Measurements from ENCODE around the gene NID1.

Gene NID1

DNA sequence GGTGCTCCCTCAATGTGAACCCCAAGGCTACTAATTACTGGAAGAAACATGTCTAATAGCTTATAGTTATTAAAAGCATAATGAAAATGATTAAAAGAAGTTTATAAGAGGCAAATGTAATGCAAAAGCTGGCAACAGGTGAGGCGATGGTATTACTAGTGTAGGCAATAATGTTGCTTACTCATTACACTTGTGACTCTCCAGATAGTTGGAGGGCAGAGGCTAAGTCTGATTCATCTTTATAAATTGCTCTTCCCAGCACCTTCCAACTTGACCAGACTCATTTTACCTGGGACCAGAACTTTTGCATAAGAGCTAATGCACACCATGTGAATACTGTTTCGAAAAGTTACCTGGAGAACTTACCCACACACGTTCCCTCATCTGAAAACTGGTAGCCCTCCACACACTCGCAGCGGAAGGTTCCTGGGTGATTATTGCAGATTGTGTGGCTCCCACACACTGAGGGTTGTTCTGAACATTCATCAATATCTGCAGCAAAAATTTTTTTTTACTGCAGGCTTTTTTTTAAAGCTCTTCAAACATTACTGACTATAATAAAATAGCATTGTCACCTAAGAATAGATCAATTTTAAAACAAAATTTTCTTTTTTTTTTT is 48.0 kb downstream of the NID1 start:
- no peak for DNase-seq (ENCODE audit: low spot score)
- H3K4me3 ChIP-seq: no peak overlapping the region
- TF ChIP-seq, protein P1, sequence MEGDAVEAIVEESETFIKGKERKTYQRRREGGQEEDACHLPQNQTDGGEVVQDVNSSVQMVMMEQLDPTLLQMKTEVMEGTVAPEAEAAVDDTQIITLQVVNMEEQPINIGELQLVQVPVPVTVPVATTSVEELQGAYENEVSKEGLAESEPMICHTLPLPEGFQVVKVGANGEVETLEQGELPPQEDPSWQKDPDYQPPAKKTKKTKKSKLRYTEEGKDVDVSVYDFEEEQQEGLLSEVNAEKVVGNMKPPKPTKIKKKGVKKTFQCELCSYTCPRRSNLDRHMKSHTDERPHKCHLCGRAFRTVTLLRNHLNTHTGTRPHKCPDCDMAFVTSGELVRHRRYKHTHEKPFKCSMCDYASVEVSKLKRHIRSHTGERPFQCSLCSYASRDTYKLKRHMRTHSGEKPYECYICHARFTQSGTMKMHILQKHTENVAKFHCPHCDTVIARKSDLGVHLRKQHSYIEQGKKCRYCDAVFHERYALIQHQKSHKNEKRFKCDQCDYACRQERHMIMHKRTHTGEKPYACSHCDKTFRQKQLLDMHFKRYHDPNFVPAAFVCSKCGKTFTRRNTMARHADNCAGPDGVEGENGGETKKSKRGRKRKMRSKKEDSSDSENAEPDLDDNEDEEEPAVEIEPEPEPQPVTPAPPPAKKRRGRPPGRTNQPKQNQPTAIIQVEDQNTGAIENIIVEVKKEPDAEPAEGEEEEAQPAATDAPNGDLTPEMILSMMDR (IDR thresholded peaks at IDR 0.05): no peak
- H3K27ac ChIP-seq: peak overlapping the region in 1 of 2 donors; percentile 58

DNA sequence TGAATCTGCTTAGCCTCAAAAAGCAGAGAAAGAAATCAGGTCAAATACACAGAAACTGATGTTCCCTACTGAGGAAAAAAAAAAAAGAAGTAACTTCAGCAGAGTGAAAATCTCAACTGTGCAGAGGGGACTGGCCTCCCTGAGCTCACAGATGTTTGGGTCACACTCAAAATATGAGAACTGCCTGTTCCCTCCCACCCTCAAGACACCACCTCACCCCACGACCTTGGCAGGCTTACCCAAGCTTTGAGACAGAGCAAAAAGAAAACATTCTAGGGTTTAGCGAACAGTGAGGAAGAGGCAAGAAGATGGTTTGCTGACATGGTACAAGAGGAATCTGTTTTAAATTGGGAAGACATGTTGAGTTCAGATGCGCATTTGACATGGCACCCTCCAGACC is 48.8 kb downstream of the NID1 start:
- no peak overlapping the region for H3K4me3 ChIP-seq
- peak overlapping the region; percentile 30 to 83 for H3K27ac ChIP-seq
- no peak for DNase-seq (ENCODE audit: low spot score)
- TF ChIP-seq, protein P1 (IDR thresholded peaks at IDR 0.05): no peak

DNA sequence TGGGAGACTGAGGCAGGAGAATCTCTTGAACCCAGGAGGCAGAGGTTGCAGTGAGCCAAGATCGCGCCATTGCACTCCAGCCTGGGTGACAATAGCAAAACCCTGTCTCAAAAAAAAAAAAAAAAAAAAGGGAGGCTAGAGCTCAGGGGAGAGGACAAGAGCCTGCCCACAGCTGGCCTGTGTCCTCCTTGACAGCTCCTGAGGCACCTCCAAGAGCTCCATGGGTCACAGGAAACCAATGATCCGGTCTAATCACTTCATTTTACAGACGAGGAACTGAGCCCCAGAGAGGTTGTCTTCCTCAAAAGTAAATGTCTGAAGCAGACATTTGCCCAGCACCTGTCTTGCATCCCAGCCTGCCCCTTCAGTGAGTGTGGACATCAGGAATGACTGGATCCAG is 49.4 kb downstream of the NID1 start:
- peak overlapping the region; percentile 30 to 83 for H3K27ac ChIP-seq

GRCh38 chr1:236013330-236013729 is 51.6 kb downstream of the NID1 start:
- TF ChIP-seq, protein P1 (IDR thresholded peaks at IDR 0.05): no peak
- H3K27ac ChIP-seq: peak overlapping the region in 1 of 2 donors; percentile 83
- no peak overlapping the region for H3K4me3 ChIP-seq
- no peak for DNase-seq (ENCODE audit: low spot score)

More for the DNA sequence above, 49.4 kb downstream of the NID1 start:
- H3K4me3 ChIP-seq: no peak overlapping the region
- TF ChIP-seq, protein P1 (IDR thresholded peaks at IDR 0.05): no peak
- no peak for DNase-seq (ENCODE audit: low spot score)

GRCh38 chr1:236011641-236012040 is 53.2 kb downstream of the NID1 start:
- DNase-seq (ENCODE audit: low spot score): no peak
- TF ChIP-seq, protein P1 (IDR thresholded peaks at IDR 0.05): no peak
- Histone ChIP-seq H3K4me3 (no peak overlapping the region), H3K27ac (peak overlapping the region in 1 of 2 donors; percentile 27)

- H3K27ac ChIP-seq: peak overlapping the region; percentile 37 to 74
- TF ChIP-seq, protein P1 (IDR thresholded peaks at IDR 0.05): no peak
- H3K4me3 ChIP-seq: no peak overlapping the region
- no peak for DNase-seq (ENCODE audit: low spot score)
Observed at GRCh38 chr1:236010443-236010842, 54.4 kb downstream of the NID1 start.

DNA sequence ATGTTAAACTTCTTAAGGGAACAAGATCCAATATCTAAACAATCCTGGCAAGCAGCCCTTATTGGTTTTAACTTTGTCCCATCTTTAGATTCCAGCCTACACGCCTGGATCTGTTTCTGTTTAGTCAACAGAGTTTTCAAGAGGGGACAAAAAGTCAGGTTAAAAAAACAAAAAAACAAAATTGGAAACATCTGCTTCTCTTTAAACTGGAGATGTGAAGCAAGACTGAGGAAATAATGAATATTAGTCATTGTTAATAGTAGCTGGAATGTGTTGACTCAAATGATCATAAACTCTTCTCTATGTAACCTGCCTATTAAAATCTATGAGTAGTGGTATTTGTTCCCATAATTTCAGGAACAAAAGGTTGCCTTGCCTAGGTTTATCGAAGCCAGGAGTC is 55.0 kb downstream of the NID1 start:
- H3K27ac ChIP-seq: peak overlapping the region in 1 of 2 donors; percentile 37
- no peak for DNase-seq (ENCODE audit: low spot score)
- no peak overlapping the region for H3K4me3 ChIP-seq
- TF ChIP-seq, protein P1 (IDR thresholded peaks at IDR 0.05): no peak

Data from coronary artery (tissue), 2 donors.